HCT116 (cell line): ENCODE results near the gene AGAP6. TPM values are rescaled to one million over a fixed set of nuclear protein-coding genes. Genes with fewer than 3 reads are reported as not detected.
"Not testable (repeated sequence)": the region's sequence is repeated elsewhere in the genome, so short reads cannot be mapped to it uniquely, and the experiment has no call there.

Experiments
- ATAC-seq: fragments of 200-7000 bp; cut with Tn5 transposase; 2 replicates; pipeline ENCODE4 v1.9.1; 2020; ENCODE audit warnings: mild to moderate bottlenecking, moderate library complexity
- BruUV-seq: library from RNA; stranded (reverse); fragments of 400-500 nt; replicated peaks from 2 replicates; lab custom pipeline; 2021; lab: Mats Ljungman, UMichigan
- CTCF ChIA-PET: fragments of 300-600 bp; sonication (Branson Sonifier 250); formaldehyde crosslinking; loops from one replicate; lab custom pipeline; 2021; ENCODE audit warnings: antibody characterized with exemption; lab: Charles Lee
- POLR2A ChIA-PET: fragments of 300-600, 350-600 bp; sonication (Branson Sonifier 250); formaldehyde crosslinking; loops from one replicate; lab custom pipeline; 2021; ENCODE audit warnings: antibody characterized with exemption; lab: Charles Lee
- RAD21 ChIA-PET, 2 experiments: fragments of 300-600 bp; sonication (Branson Sonifier 250); formaldehyde crosslinking; loops; one replicate each; lab custom pipeline; 2023; ENCODE audit warnings: low total read pairs in 2 of 2; ENCODE audit not compliant: uncharacterized antibody in 2 of 2, unreplicated experiment in 2 of 2, low non-redundant PET in 1 of 2; lab: Charles Lee
- DNase-seq: peaks from one replicate; pipeline ENCODE4 v3.0.0-alpha.2; 2010; ENCODE audit warnings: low read depth, low spot score
- H2AFZ ChIP-seq: fragments of 200-600 bp; shearing (Covaris generic), sonication (generic); 2 replicates; pipeline ENCODE4 v1.6.1; 2017; ENCODE audit warnings: low read depth, mixed run types, mixed read lengths, antibody characterized with exemption, low read length; ENCODE audit not compliant: poor library complexity, severe bottlenecking
- H3K27ac ChIP-seq: 2 replicates; pipeline ENCODE4 v1.5.1; 2012; ENCODE audit warnings: low read depth, low read length
- H3K27me3 ChIP-seq: fragments of 200-600 bp; sonication (generic); 2 replicates; pipeline ENCODE4 v1.6.1; 2016; ENCODE audit warnings: mixed run types, low read length, mixed read lengths; ENCODE audit not compliant: insufficient read depth
- H3K36me3 ChIP-seq, 2 experiments: fragments of 200-500 bp in 1 of 2; fragments of 200-600 bp in 1 of 2; sonication (Bioruptor generic) in 1 of 2; sonication (generic) in 1 of 2; 2 replicates each; pipeline versions ENCODE4 v1.5.1 to v1.6.1; 2014 to 2016; ENCODE audit warnings: low read length in 2 of 2, inconsistent platforms in 1 of 2, mixed read lengths in 1 of 2, mixed run types in 1 of 2; ENCODE audit not compliant: insufficient read depth in 2 of 2, control insufficient read depth in 1 of 2
- H3K4me1 ChIP-seq, 2 experiments: fragments of 200-600 bp in 1 of 2; sonication (generic) in 1 of 2; 2 replicates each; pipeline versions ENCODE4 v1.5.1 to v1.6.1; 2012 to 2017; ENCODE audit warnings: low read length in 2 of 2, inconsistent platforms in 1 of 2, mild to moderate bottlenecking in 1 of 2, mixed read lengths in 1 of 2, mixed run types in 1 of 2, moderate library complexity in 1 of 2; ENCODE audit not compliant: insufficient read depth in 2 of 2, control insufficient read depth in 1 of 2
- H3K4me2 ChIP-seq: fragments of 200-600 bp; sonication (generic); 2 replicates; pipeline ENCODE4 v1.6.1; 2017; ENCODE audit warnings: mixed run types, low read length, mixed read lengths
- H3K4me3 ChIP-seq, 2 experiments: fragments of 200-600 bp in 1 of 2; sonication (generic) in 1 of 2; replicated peaks in 1 of 2; 2 replicates each; pipeline ENCODE4 v1.5.1; 2011 to 2016; ENCODE audit warnings: low read length in 2 of 2, control low read depth in 1 of 2, low read depth in 1 of 2, mild to moderate bottlenecking in 1 of 2, mixed read lengths in 1 of 2, mixed run types in 1 of 2
- H3K79me2 ChIP-seq: fragments of 200-600 bp; sonication (generic); 2 replicates; pipeline ENCODE4 v1.6.1; 2017; ENCODE audit warnings: mild to moderate bottlenecking, mixed run types, low read length, moderate library complexity, mixed read lengths; ENCODE audit not compliant: insufficient read depth
- H3K9ac ChIP-seq: fragments of 200-600 bp; sonication (generic); 2 replicates; pipeline ENCODE4 v1.6.1; 2016; ENCODE audit warnings: low read length, mixed read lengths
- H3K9me2 ChIP-seq: fragments of 200-600 bp; sonication (generic), shearing (Covaris generic); 2 replicates; pipeline ENCODE4 v1.6.1; 2017; ENCODE audit warnings: mixed run types, mild to moderate bottlenecking, moderate library complexity; ENCODE audit not compliant: insufficient read depth
- H3K9me3 ChIP-seq, 2 experiments: fragments of 200-500 bp in 1 of 2; fragments of 200-600 bp in 1 of 2; sonication (Bioruptor generic) in 1 of 2; sonication (generic) in 1 of 2; 2 replicates each; pipeline ENCODE4 v1.6.1; 2014 to 2017; ENCODE audit warnings: low read length in 2 of 2, mixed read lengths in 2 of 2, inconsistent platforms in 1 of 2, low read depth in 1 of 2, mild to moderate bottlenecking in 1 of 2, mixed run types in 1 of 2, moderate library complexity in 1 of 2; ENCODE audit not compliant: control insufficient read depth in 1 of 2, insufficient read depth in 1 of 2
- H4K20me1 ChIP-seq: fragments of 200-600 bp; sonication (generic), shearing (Covaris generic); 2 replicates; pipeline ENCODE4 v1.6.1; 2017; ENCODE audit warnings: mixed run types, mild to moderate bottlenecking, moderate library complexity; ENCODE audit not compliant: insufficient read depth
- CBX3 ChIP-seq: IDR thresholded peaks from 2 replicates; pipeline ENCODE4 v1.6.1; 2012; ENCODE audit warnings: low read depth
- CEBPB ChIP-seq: IDR thresholded peaks from 2 replicates; pipeline ENCODE4 v1.6.1; 2012; ENCODE audit warnings: low read depth
- EZH2 ChIP-seq: fragments of 200-600 bp; sonication (generic); IDR thresholded peaks from 2 replicates; pipeline ENCODE4 v1.6.1; 2017; ENCODE audit warnings: antibody characterized with exemption, mixed run types
- EZH2phosphoT487 ChIP-seq: fragments of 200-600 bp; IDR thresholded peaks from 2 replicates; pipeline ENCODE4 v1.6.1; 2018; ENCODE audit warnings: antibody characterized with exemption, borderline replicate concordance
- FOSL1 ChIP-seq: IDR thresholded peaks from 2 replicates; pipeline ENCODE4 v1.6.1; 2012; ENCODE audit warnings: low read depth
- JUND ChIP-seq: IDR thresholded peaks from 2 replicates; pipeline ENCODE4 v1.6.1; 2012
- POLR2A ChIP-seq: IDR thresholded peaks from 2 replicates; pipeline ENCODE4 v1.7.0; 2011; ENCODE audit warnings: borderline replicate concordance; ENCODE audit not compliant: insufficient read depth, insufficient read length; ENCODE audit errors: extremely low read depth
- POLR2AphosphoS5 ChIP-seq: IDR thresholded peaks from 2 replicates; pipeline ENCODE4 v1.6.1; 2011; ENCODE audit warnings: mild to moderate bottlenecking, low read depth, low read length, moderate library complexity
- SIN3A ChIP-seq: IDR thresholded peaks from 2 replicates; pipeline ENCODE4 v1.6.1; 2012; ENCODE audit warnings: low read depth
- SRF ChIP-seq: IDR thresholded peaks from 2 replicates; pipeline ENCODE4 v1.6.1; 2012; ENCODE audit warnings: low read depth
- TCF7L2 ChIP-seq: IDR thresholded peaks from 2 replicates; pipeline ENCODE4 v1.7.0; 2011; ENCODE audit warnings: borderline replicate concordance, inconsistent platforms; ENCODE audit not compliant: insufficient read depth, insufficient read length; ENCODE audit errors: extremely low read depth
- YY1 ChIP-seq: IDR thresholded peaks from 2 replicates; pipeline ENCODE4 v1.6.1; 2011; ENCODE audit warnings: low read length, low read depth, moderate library complexity, mild to moderate bottlenecking; ENCODE audit not compliant: insufficient replicate concordance; ENCODE audit errors: extremely low read depth
- ZFX ChIP-seq: fragments of 450-650 bp; IDR thresholded peaks from 2 replicates; pipeline ENCODE4 v1.6.1; 2017
- ZNF274 ChIP-seq: fragments of 200-500 bp; sonication (Bioruptor generic); IDR thresholded peaks from 2 replicates; pipeline ENCODE4 v1.6.1; 2014; ENCODE audit warnings: mild to moderate bottlenecking, low read depth, low read length, inconsistent platforms
- intact Hi-C: fragments of 100-400 bp; cut with micrococcal nuclease; formaldehyde crosslinking; loops from 2 replicates; pipeline ENCODE4 v1.10.0; 2022
- total RNA-seq: library from RNA; stranded (reverse); gene quantifications from one replicate; pipeline ENCODE4 v1.2.1, GENCODE V29; 2021; ENCODE audit not compliant: unreplicated experiment
- TF ChIP-seq, protein P1 (sequence below), 3 experiments: fragments of 200-600 bp in 1 of 3; sonication (generic) in 1 of 3; IDR thresholded peaks in 2 of 3; conservative IDR thresholded peaks in 1 of 3; 2 replicates each; pipeline ENCODE4 v1.5.1; 2012 to 2017; ENCODE audit warnings: low read depth in 2 of 3, low read length in 2 of 3, antibody characterized with exemption in 1 of 3, borderline replicate concordance in 1 of 3, control low read depth in 1 of 3, mild to moderate bottlenecking in 1 of 3, mixed read lengths in 1 of 3, mixed run types in 1 of 3, moderate library complexity in 1 of 3; ENCODE audit not compliant: insufficient read depth in 1 of 3
- TF ChIP-seq, protein P2 (sequence below): IDR thresholded peaks from 2 replicates; pipeline ENCODE4 v1.6.1; 2012
- TF ChIP-seq, protein P3 (sequence below): IDR thresholded peaks from 2 replicates; pipeline ENCODE4 v1.6.1; 2011; ENCODE audit warnings: mild to moderate bottlenecking, low read length, moderate library complexity; ENCODE audit not compliant: insufficient replicate concordance; ENCODE audit errors: extremely low read depth

AGAP6 gene
- total RNA-seq, 1 experiment from 2014 or later = 13.1 TPM

DNA sequence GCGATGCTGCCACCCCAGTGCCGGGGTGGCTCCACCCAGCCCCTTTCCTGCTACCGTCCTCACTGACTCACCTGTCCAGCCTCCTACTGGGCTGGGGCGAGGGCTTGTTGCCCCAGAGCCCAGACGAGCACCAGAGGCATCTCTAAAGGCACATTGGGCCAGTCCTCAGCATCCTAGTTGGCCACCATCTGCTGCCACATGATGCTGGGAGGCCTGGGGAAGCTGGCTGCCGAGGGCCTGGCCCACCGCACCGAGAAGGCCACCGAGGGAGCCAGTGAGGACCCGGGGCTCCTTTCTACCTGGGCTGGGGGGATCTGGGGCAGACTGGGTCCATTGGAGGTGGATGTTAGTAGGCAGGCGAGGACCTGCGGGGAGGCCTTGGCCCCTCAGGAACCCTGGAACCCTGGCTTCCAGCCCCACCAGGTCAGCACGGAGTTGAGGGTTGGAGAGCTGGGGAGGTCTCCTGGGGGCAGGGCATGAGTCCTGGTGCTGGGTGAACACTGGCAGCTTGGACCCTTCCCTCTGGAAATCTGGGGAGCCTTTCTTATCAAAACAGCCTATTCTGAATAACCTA lies 32.3 kb downstream of the AGAP6 start:
- RAD21 ChIA-PET = not testable (repeated sequence)

DNA sequence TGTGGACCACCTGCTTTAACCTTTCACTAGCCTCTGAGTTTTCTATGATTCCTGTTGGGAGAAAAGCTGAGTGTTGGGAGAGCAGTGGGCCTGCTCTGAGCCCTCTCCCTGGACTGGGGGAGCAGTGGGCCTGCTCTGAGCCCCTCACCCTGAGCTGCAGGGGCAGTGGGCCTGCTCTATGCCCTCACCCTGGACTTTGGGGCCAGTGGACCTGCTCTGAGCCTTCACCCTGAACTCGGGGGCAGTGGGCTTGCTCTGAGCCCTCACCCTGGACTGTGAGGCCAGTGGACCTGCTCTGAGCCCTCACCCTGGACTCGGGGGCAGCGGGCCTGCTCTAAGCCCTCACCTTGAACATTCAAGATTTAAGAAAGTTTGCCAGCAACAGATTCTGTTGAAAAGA lies 33.4 kb downstream of the AGAP6 start:
- Histone ChIP-seq H3K9me2 (no peaks in the 10 kb centered on the region), H3K36me3 (no peaks in the 10 kb centered on the region), H4K20me1 (no peaks in the 10 kb centered on the region), H3K27me3 (no peaks in the 10 kb centered on the region), H3K4me2 (no peak overlapping the region), H3K9ac (no peak overlapping the region), H3K27ac (no peak overlapping the region), H3K79me2 (no peaks in the 10 kb centered on the region), H3K9me3 (no peaks in the 10 kb centered on the region), H3K4me1 (no peaks in the 10 kb centered on the region), H3K4me3 (no peak overlapping the region), H2AFZ (no peak overlapping the region)
- no peak for DNase-seq
- BruUV-seq = no TSS peak
- intact Hi-C loops = no loop called here
- POLR2A ChIA-PET = no interaction called here
- ATAC-seq = no peak
- no peak for TF ChIP-seq SRF
- no peak for TF ChIP-seq ZNF274
- TF ChIP-seq YY1 = no peak
- no peak for TF ChIP-seq FOSL1
- no peak for TF ChIP-seq POLR2AphosphoS5
- TF ChIP-seq EZH2 = no peak
- TF ChIP-seq CEBPB = no peak
- TF ChIP-seq POLR2A = no peak
- no peak for TF ChIP-seq SIN3A
- TF ChIP-seq EZH2phosphoT487 = no peak
- TF ChIP-seq, protein P1, sequence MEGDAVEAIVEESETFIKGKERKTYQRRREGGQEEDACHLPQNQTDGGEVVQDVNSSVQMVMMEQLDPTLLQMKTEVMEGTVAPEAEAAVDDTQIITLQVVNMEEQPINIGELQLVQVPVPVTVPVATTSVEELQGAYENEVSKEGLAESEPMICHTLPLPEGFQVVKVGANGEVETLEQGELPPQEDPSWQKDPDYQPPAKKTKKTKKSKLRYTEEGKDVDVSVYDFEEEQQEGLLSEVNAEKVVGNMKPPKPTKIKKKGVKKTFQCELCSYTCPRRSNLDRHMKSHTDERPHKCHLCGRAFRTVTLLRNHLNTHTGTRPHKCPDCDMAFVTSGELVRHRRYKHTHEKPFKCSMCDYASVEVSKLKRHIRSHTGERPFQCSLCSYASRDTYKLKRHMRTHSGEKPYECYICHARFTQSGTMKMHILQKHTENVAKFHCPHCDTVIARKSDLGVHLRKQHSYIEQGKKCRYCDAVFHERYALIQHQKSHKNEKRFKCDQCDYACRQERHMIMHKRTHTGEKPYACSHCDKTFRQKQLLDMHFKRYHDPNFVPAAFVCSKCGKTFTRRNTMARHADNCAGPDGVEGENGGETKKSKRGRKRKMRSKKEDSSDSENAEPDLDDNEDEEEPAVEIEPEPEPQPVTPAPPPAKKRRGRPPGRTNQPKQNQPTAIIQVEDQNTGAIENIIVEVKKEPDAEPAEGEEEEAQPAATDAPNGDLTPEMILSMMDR (IDR thresholded peaks at IDR 0.05 in 2 of 3, conservative IDR thresholded peaks at IDR 0.05 in 1 of 3; ENCODE audit: borderline replicate concordance in 1 of 3, insufficient read depth in 1 of 3, low read depth in 2 of 3, low read length in 2 of 3) = no peak
- TF ChIP-seq, protein P2, sequence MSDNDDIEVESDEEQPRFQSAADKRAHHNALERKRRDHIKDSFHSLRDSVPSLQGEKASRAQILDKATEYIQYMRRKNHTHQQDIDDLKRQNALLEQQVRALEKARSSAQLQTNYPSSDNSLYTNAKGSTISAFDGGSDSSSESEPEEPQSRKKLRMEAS = no peak
- TF ChIP-seq, protein P3, sequence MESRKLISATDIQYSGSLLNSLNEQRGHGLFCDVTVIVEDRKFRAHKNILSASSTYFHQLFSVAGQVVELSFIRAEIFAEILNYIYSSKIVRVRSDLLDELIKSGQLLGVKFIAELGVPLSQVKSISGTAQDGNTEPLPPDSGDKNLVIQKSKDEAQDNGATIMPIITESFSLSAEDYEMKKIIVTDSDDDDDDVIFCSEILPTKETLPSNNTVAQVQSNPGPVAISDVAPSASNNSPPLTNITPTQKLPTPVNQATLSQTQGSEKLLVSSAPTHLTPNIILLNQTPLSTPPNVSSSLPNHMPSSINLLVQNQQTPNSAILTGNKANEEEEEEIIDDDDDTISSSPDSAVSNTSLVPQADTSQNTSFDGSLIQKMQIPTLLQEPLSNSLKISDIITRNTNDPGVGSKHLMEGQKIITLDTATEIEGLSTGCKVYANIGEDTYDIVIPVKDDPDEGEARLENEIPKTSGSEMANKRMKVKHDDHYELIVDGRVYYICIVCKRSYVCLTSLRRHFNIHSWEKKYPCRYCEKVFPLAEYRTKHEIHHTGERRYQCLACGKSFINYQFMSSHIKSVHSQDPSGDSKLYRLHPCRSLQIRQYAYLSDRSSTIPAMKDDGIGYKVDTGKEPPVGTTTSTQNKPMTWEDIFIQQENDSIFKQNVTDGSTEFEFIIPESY = no peak
- TF ChIP-seq ZFX = no peak
- TF ChIP-seq TCF7L2 = no peak
- no peak for TF ChIP-seq JUND
- TF ChIP-seq CBX3 = no peak
- RAD21 ChIA-PET = no interaction called here
- CTCF ChIA-PET = no interaction called here

More for the DNA sequence above, 32.3 kb downstream of the AGAP6 start:
- H3K9ac ChIP-seq, H4K20me1 ChIP-seq, POLR2A ChIA-PET, H3K27ac ChIP-seq, DNase-seq, H3K79me2 ChIP-seq, H3K9me2 ChIP-seq, H3K36me3 ChIP-seq, BruUV-seq, H3K27me3 ChIP-seq, H3K9me3 ChIP-seq, intact Hi-C loops, H2AFZ ChIP-seq, H3K4me3 ChIP-seq, ATAC-seq, H3K4me1 ChIP-seq, CTCF ChIA-PET, H3K4me2 ChIP-seq: not testable (repeated sequence)
